ENCODE measurements around the gene POLD1. TPM values are rescaled to one million over a fixed set of nuclear protein-coding genes. Genes with fewer than 3 reads are reported as not detected.
"Not testable (repeated sequence)": the region's sequence is repeated elsewhere in the genome, so short reads cannot be mapped to it uniquely, and the experiment has no call there.

Gene POLD1
- total and polyA plus RNA-seq, 5 donors from 2014 or later: 19.3 to 28.1 (median 21.4) TPM

DNA sequence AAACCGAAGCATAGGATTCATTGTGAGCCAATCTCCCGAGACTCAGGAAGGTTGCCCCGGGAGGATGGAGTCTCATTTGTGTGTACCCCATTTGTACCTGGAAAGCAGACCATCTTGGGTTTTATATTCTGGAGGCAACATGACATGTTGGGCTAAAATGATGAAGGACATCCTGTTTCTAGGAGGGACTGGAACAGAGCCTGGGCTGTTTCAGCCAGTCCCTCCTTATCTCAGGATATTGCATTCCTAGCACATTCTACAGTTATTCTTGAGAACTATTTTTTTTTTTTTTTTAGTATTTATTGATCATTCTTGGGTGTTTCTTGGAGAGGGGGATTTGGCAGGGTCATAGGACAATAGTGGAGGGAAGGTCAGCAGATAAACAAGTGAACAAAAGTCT, 6.1 kb downstream of the POLD1 start:
- not testable (repeated sequence) for H3K9me3 Mint-ChIP-seq

DNA sequence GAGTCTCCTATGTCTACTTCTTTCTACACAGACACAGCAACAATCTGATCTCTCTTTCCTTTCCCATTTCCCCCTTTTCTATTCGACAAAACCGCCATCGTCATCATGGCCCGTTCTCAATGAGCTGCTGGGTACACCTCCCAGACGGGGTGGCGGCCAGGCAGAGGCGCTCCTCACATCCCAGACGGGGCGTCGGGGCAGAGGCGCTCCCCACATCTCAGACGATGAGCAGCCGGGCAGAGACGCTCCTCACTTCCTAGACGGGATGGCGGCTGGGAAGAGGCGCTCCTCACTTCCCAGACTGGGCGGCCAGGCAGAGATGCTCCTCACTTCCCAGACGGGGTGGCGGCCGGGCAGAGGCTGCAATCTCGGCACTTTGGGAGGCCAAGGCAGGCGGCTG, 6.8 kb downstream of the POLD1 start:
- peaks cover 16% of the 10 kb centered on the region for H3K36me3 Mint-ChIP-seq
- H3K27me3 ChIP-seq (ENCODE audit: control insufficient read depth, insufficient read depth, low read length); H3K36me3 ChIP-seq (ENCODE audit: control insufficient read depth, insufficient read depth, low read length); H3K4me3 Mint-ChIP-seq; ATAC-seq (ENCODE audit: low read depth in 2 of 2); H3K9me3 ChIP-seq (ENCODE audit: control insufficient read depth in 2 of 2, low read length in 2 of 2); H3K27me3 Mint-ChIP-seq; DNase-seq; H3K27ac ChIP-seq (ENCODE audit: insufficient read depth, low read length, poor library complexity, severe bottlenecking); H3K4me1 Mint-ChIP-seq; H3K4me1 ChIP-seq (ENCODE audit: control insufficient read depth, insufficient read depth, low read length, poor library complexity, severe bottlenecking); H3K4me3 ChIP-seq (ENCODE audit: low read depth, low read length); H3K27ac Mint-ChIP-seq; H3K9me3 Mint-ChIP-seq: not testable (repeated sequence)

More for the DNA sequence above, 6.1 kb downstream of the POLD1 start:
- not testable (repeated sequence) for H3K4me3 ChIP-seq (ENCODE audit: low read depth, low read length); H3K4me1 ChIP-seq (ENCODE audit: control insufficient read depth, insufficient read depth, low read length, poor library complexity, severe bottlenecking); H3K4me1 Mint-ChIP-seq; H3K36me3 ChIP-seq (ENCODE audit: control insufficient read depth, insufficient read depth, low read length); H3K27me3 Mint-ChIP-seq; H3K9me3 ChIP-seq (ENCODE audit: control insufficient read depth in 2 of 2, low read length in 2 of 2); ATAC-seq (ENCODE audit: low read depth in 2 of 2); H3K27ac ChIP-seq (ENCODE audit: insufficient read depth, low read length, poor library complexity, severe bottlenecking); H3K27me3 ChIP-seq (ENCODE audit: control insufficient read depth, insufficient read depth, low read length); H3K4me3 Mint-ChIP-seq; DNase-seq; H3K27ac Mint-ChIP-seq
- H3K36me3 Mint-ChIP-seq: peaks cover 12% of the 10 kb centered on the region

DNA sequence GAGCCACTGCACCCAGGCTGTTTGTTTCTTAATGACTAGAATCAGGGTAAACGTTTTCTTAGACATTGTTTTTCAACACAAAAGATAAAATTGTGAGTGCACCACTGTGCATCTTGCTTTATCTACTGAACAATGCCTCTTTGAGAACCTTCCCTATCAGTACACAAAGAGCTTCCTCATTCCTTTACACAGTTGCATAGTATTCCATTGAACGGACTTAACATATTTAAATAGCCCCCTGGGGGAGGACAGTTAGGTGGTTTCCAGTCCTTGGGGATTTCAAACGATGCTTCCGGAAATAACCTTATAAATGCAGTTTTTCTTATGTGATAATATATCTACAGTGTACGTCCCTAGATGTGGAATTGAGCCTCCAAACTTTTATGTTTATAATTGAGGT, 8.6 kb downstream of the POLD1 start:
- H3K27me3 ChIP-seq (ENCODE audit: control insufficient read depth, insufficient read depth, low read length): no peaks in the 10 kb centered on the region
- H3K9me3 ChIP-seq (ENCODE audit: control insufficient read depth in 2 of 2, low read length in 2 of 2): no peaks in the 10 kb centered on the region
- Mint-ChIP-seq H3K9me3 (peaks cover 0 to 2% (median 0%) of the 10 kb centered on the region in 7 donors), H3K4me3 (no peak overlapping the region), H3K36me3 (peaks cover 15% of the 10 kb centered on the region), H3K27ac (no peak overlapping the region), H3K4me1 (peaks cover 3 to 6% (median 4%) of the 10 kb centered on the region in 4 donors), H3K27me3 (no peaks in the 10 kb centered on the region)
- H3K4me1 ChIP-seq (ENCODE audit: control insufficient read depth, insufficient read depth, low read length, poor library complexity, severe bottlenecking): no peaks in the 10 kb centered on the region
- no peak for DNase-seq
- H3K4me3 ChIP-seq (ENCODE audit: low read depth, low read length): no peak overlapping the region
- no peak for ATAC-seq (ENCODE audit: low read depth in 2 of 2)
- no peak overlapping the region for H3K27ac ChIP-seq (ENCODE audit: insufficient read depth, low read length, poor library complexity, severe bottlenecking)
- H3K36me3 ChIP-seq (ENCODE audit: control insufficient read depth, insufficient read depth, low read length): no peaks in the 10 kb centered on the region

GRCh38 chr19:50393589-50393988, 9.4 kb downstream of the POLD1 start:
- no peaks in the 10 kb centered on the region for H3K27me3 ChIP-seq (ENCODE audit: control insufficient read depth, insufficient read depth, low read length)
- DNase-seq: no peak
- no peak for ATAC-seq (ENCODE audit: low read depth in 2 of 2)
- no peaks in the 10 kb centered on the region for H3K36me3 ChIP-seq (ENCODE audit: control insufficient read depth, insufficient read depth, low read length)
- no peak overlapping the region for H3K27ac ChIP-seq (ENCODE audit: insufficient read depth, low read length, poor library complexity, severe bottlenecking)
- no peaks in the 10 kb centered on the region for H3K4me1 ChIP-seq (ENCODE audit: control insufficient read depth, insufficient read depth, low read length, poor library complexity, severe bottlenecking)
- Mint-ChIP-seq H3K27me3 (no peaks in the 10 kb centered on the region), H3K9me3 (peaks cover 0 to 2% (median 0%) of the 10 kb centered on the region in 7 donors), H3K36me3 (peaks cover 14% of the 10 kb centered on the region), H3K4me3 (no peak overlapping the region), H3K27ac (no peak overlapping the region), H3K4me1 (peaks cover 0 to 4% (median under 1%) of the 10 kb centered on the region in 4 donors)
- no peak overlapping the region for H3K4me3 ChIP-seq (ENCODE audit: low read depth, low read length)
- H3K9me3 ChIP-seq (ENCODE audit: control insufficient read depth in 2 of 2, low read length in 2 of 2): no peaks in the 10 kb centered on the region

- Mint-ChIP-seq H3K27me3 (no peaks in the 10 kb centered on the region), H3K9me3 (peaks cover 0 to 2% (median 0%) of the 10 kb centered on the region in 7 donors), H3K27ac (no peak overlapping the region), H3K4me1 (peaks cover 0 to 4% (median under 1%) of the 10 kb centered on the region in 4 donors), H3K4me3 (no peak overlapping the region), H3K36me3 (peaks cover 14% of the 10 kb centered on the region)
- Histone ChIP-seq H3K27ac (ENCODE audit: insufficient read depth, low read length, poor library complexity, severe bottlenecking) (no peak overlapping the region), H3K4me1 (ENCODE audit: control insufficient read depth, insufficient read depth, low read length, poor library complexity, severe bottlenecking) (no peaks in the 10 kb centered on the region), H3K36me3 (ENCODE audit: control insufficient read depth, insufficient read depth, low read length) (no peaks in the 10 kb centered on the region), H3K4me3 (ENCODE audit: low read depth, low read length) (no peak overlapping the region), H3K9me3 (ENCODE audit: control insufficient read depth in 2 of 2, low read length in 2 of 2) (no peaks in the 10 kb centered on the region), H3K27me3 (ENCODE audit: control insufficient read depth, insufficient read depth, low read length) (no peaks in the 10 kb centered on the region)
- DNase-seq (no peak), ATAC-seq (ENCODE audit: low read depth in 2 of 2) (no peak)
Measured at GRCh38 chr19:50394017-50394416, 9.9 kb downstream of the POLD1 start.

- Histone ChIP-seq H3K4me1 (ENCODE audit: control insufficient read depth, insufficient read depth, low read length, poor library complexity, severe bottlenecking) (no peaks in the 10 kb centered on the region), H3K4me3 (ENCODE audit: low read depth, low read length) (no peak overlapping the region), H3K36me3 (ENCODE audit: control insufficient read depth, insufficient read depth, low read length) (peaks cover 4% of the 10 kb centered on the region), H3K27ac (ENCODE audit: insufficient read depth, low read length, poor library complexity, severe bottlenecking) (no peak overlapping the region), H3K27me3 (ENCODE audit: control insufficient read depth, insufficient read depth, low read length) (no peaks in the 10 kb centered on the region), H3K9me3 (ENCODE audit: control insufficient read depth in 2 of 2, low read length in 2 of 2) (no peaks in the 10 kb centered on the region)
- DNase-seq (no peak), ATAC-seq (ENCODE audit: low read depth in 2 of 2) (no peak)
- Mint-ChIP-seq H3K36me3 (peaks cover 13% of the 10 kb centered on the region), H3K27ac (no peak overlapping the region), H3K4me1 (peaks cover 0 to 2% (median 0%) of the 10 kb centered on the region in 4 donors), H3K4me3 (no peak overlapping the region), H3K27me3 (no peaks in the 10 kb centered on the region), H3K9me3 (no peaks in the 10 kb centered on the region)
Measured at GRCh38 chr19:50398675-50399367, 14.7 kb downstream of the POLD1 start.

- Histone ChIP-seq H3K27ac (ENCODE audit: insufficient read depth, low read length, poor library complexity, severe bottlenecking) (no peak overlapping the region), H3K36me3 (ENCODE audit: control insufficient read depth, insufficient read depth, low read length) (peaks cover 4% of the 10 kb centered on the region), H3K4me3 (ENCODE audit: low read depth, low read length) (no peak overlapping the region), H3K9me3 (ENCODE audit: control insufficient read depth in 2 of 2, low read length in 2 of 2) (no peaks in the 10 kb centered on the region), H3K27me3 (ENCODE audit: control insufficient read depth, insufficient read depth, low read length) (no peaks in the 10 kb centered on the region), H3K4me1 (ENCODE audit: control insufficient read depth, insufficient read depth, low read length, poor library complexity, severe bottlenecking) (no peaks in the 10 kb centered on the region)
- no peak for ATAC-seq (ENCODE audit: low read depth in 2 of 2)
- DNase-seq: no peak
- H3K27ac Mint-ChIP-seq: no peak overlapping the region
- H3K36me3 Mint-ChIP-seq: peaks cover 17% of the 10 kb centered on the region
- no peak overlapping the region for H3K4me3 Mint-ChIP-seq
- H3K27me3 Mint-ChIP-seq: no peaks in the 10 kb centered on the region
- no peaks in the 10 kb centered on the region for H3K9me3 Mint-ChIP-seq
- H3K4me1 Mint-ChIP-seq: peaks cover 0 to 2% (median 0%) of the 10 kb centered on the region in 4 donors
Measured at GRCh38 chr19:50399368-50399745, 15.2 kb downstream of the POLD1 start.

Data from CD4-positive, CD25-positive, alpha-beta regulatory T cell (primary cell).